A549 (cell line): ENCODE data around the gene ZFAND6.

Experiments
- CEBPB ChIP-seq, 2 experiments: fragments of >200 bp in 1 of 2; sonication (Bioruptor Twin) in 1 of 2; formaldehyde crosslinking in 1 of 2; IDR thresholded peaks; 2 replicates each; pipeline ENCODE4 v1.6.1; 2012 to 2016
- ESRRA ChIP-seq: fragments of 150-350 bp; IDR thresholded peaks from 2 replicates; pipeline ENCODE4 v1.6.1; 2014; ENCODE audit warnings: mild to moderate bottlenecking, low read length, borderline replicate concordance
- KDM1A ChIP-seq: fragments of 200-600 bp; sonication (generic); IDR thresholded peaks from 2 replicates; pipeline ENCODE4 v1.6.1; 2016; ENCODE audit warnings: low read depth, mild to moderate bottlenecking
- MAFK ChIP-seq: fragments of 450-650 bp; IDR thresholded peaks from 2 replicates; pipeline ENCODE4 v1.6.1; 2014; ENCODE audit not compliant: partially characterized antibody
- RFX5 ChIP-seq: fragments of 450-650 bp; IDR thresholded peaks from 2 replicates; pipeline ENCODE4 v1.7.1; 2014; ENCODE audit warnings: antibody characterized with exemption, mild to moderate bottlenecking, moderate library complexity
- TF ChIP-seq, protein P1 (sequence below): fragments of >200 bp; sonication (Bioruptor Twin); formaldehyde crosslinking; IDR thresholded peaks from 3 replicates; pipeline ENCODE4 v1.5.1; 2016

DNA sequence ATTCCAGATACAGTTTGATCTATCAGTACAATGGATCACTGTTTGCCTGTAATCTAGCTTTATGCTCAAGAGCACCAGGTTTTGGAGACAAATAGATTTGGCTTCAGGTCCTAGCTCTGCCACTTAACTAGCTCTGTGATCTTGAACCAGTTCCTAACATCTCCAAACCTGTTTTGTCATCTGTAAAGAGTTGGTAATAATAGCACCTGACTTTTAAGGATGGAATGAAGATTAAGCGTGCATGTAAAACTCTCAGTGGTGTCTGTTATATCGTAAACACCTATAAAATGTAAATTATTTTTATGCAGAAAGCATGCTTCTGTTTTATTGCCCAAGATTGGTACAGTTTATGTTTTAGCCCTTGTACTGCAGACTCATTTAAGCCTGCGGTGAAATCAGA lies 36.5 kb downstream of the ZFAND6 start:
- TF ChIP-seq, protein P1, sequence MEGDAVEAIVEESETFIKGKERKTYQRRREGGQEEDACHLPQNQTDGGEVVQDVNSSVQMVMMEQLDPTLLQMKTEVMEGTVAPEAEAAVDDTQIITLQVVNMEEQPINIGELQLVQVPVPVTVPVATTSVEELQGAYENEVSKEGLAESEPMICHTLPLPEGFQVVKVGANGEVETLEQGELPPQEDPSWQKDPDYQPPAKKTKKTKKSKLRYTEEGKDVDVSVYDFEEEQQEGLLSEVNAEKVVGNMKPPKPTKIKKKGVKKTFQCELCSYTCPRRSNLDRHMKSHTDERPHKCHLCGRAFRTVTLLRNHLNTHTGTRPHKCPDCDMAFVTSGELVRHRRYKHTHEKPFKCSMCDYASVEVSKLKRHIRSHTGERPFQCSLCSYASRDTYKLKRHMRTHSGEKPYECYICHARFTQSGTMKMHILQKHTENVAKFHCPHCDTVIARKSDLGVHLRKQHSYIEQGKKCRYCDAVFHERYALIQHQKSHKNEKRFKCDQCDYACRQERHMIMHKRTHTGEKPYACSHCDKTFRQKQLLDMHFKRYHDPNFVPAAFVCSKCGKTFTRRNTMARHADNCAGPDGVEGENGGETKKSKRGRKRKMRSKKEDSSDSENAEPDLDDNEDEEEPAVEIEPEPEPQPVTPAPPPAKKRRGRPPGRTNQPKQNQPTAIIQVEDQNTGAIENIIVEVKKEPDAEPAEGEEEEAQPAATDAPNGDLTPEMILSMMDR: no peak
- TF ChIP-seq MAFK (no peak), ESRRA (no peak), CEBPB (IDR thresholded peaks at IDR 0.05) (no peak), RFX5 (no peak), KDM1A (no peak)
